Psoas muscle (tissue), 8 donors: ENCODE measurements around the gene GSG1L. TPM values are rescaled to one million over a fixed set of nuclear protein-coding genes. Genes with fewer than 3 reads are reported as not detected.

Experiments
- ATAC-seq, 4 donors: fragments of 200-7000 bp; cut with Tn5 transposase; one replicate each; pipeline ENCODE4 v1.9.1; 2020; ENCODE audit warnings: moderate library complexity in 3 of 4, mild to moderate bottlenecking in 2 of 4
- DNase-seq, 2 donors: peaks; one replicate each; pipeline ENCODE4 v3.0.0-alpha.2; 2020
- H3K27ac ChIP-seq: fragments of 200-600 bp; one replicate; pipeline ENCODE4 v1.8.0; 2022
- H3K27me3 ChIP-seq, 3 donors: fragments of 200-600 bp in 1 of 3; one replicate each; pipeline versions ENCODE4 v1.6.1 to v1.8.0; 2013 to 2022; ENCODE audit warnings: low read length in 2 of 3, mild to moderate bottlenecking in 2 of 3, moderate library complexity in 1 of 3; ENCODE audit not compliant: insufficient read depth in 3 of 3
- H3K36me3 ChIP-seq, 2 donors: fragments of 200-600 bp in 1 of 2; one replicate each; pipeline versions ENCODE4 v1.6.1 to v1.8.0; 2013 to 2022; ENCODE audit warnings: low read depth in 1 of 2, mild to moderate bottlenecking in 1 of 2, moderate library complexity in 1 of 2; ENCODE audit not compliant: insufficient read depth in 1 of 2
- H3K4me1 ChIP-seq: fragments of 200-600 bp; one replicate; pipeline ENCODE4 v1.8.0; 2022
- H3K4me3 ChIP-seq: fragments of 200-600 bp; one replicate; pipeline ENCODE4 v1.8.0; 2022; ENCODE audit warnings: mild to moderate bottlenecking
- H3K9me3 ChIP-seq: fragments of 200-600 bp; one replicate; pipeline ENCODE4 v1.8.0; 2022
- CTCF ChIP-seq: fragments of 200-600 bp; IDR thresholded peaks from one replicate; pipeline ENCODE4 v1.8.0; 2022; ENCODE audit warnings: antibody characterized with exemption
- WGBS, 3 donors: extraction: QIAGEN DNeasy Blood & Tissue Kit; methylation state at CpG; one replicate each; pipeline versions ENCODE4 v1.1.6 to v1.1.7; 2013; 5-methylcytosine and 5-hydroxymethylcytosine counted together
- intact Hi-C, 2 donors: fragments of 100-400 bp; cut with DNase I; formaldehyde crosslinking; loops; one replicate each; pipeline versions ENCODE4 v1.11.0 to v1.14.2; 2022
- polyA plus RNA-seq, 3 donors: library from polyadenylated mRNA; stranded (reverse); fragments of 200-250 nt; gene quantifications; one replicate each; pipeline ENCODE4 v1.2.3, GENCODE V29; 2013
- total RNA-seq, 4 donors: library from RNA; stranded (reverse); fragmentation: NEBNext Ultra II Directional in 2 of 4; extraction: Animal tissue kit (Norgen Biotek cat#: 25700) in 2 of 4; gene quantifications; one replicate each; pipeline versions ENCODE4 v1.2.1 to v1.2.4, GENCODE V29; 2021 to 2023
- donor health status: healthy with polysubstance abuse.
- donor health status: DM: no; HTN: no; CAD: no; lungs with moderate emphysema.
- donor health status: Bipolar disorder and iron deficiency.
- donor health status: healthy.
- donor health status: DM: yes; HTN: yes; CAD: no.
- donor health status: DM: no; HTN: no; CAD: no.
- donor health status: DM: no; HTN: no; CAD: no.
- donor health status: DM: yes; HTN: yes; CAD: no.

GSG1L gene
- total and polyA plus RNA-seq, 7 donors, result 0.04 to 0.17 (median 0.08) TPM; not detected in 2

- TF ChIP-seq CTCF, result no peak
- 81 to 95% (median 92%) methylated on average over 5 of the region's 5 CpGs for WGBS, 3 donors
- no peak overlapping the region for H3K4me3 ChIP-seq
- intact Hi-C loops, result no loop called here
- H3K4me1 ChIP-seq, result no peaks in the 10 kb centered on the region
- no peaks in the 10 kb centered on the region for H3K9me3 ChIP-seq
- no peaks in the 10 kb centered on the region for H3K27me3 ChIP-seq
- H3K27ac ChIP-seq, result no peak overlapping the region
- DNase-seq (no peak), ATAC-seq (no peak)
- H3K36me3 ChIP-seq, result peaks cover 0 to 17% of the 10 kb centered on the region in 2 donors
Observed at GRCh38 chr16:27742333-27742732, 321.2 kb downstream of the GSG1L start.

GRCh38 chr16:27740496-27741201, 322.9 kb downstream of the GSG1L start:
- Histone ChIP-seq H3K9me3 (no peaks in the 10 kb centered on the region), H3K36me3 (peaks cover 0 to 17% of the 10 kb centered on the region in 2 donors), H3K27ac (no peak overlapping the region), H3K27me3 (no peaks in the 10 kb centered on the region), H3K4me3 (no peak overlapping the region), H3K4me1 (no peaks in the 10 kb centered on the region)
- WGBS, 3 donors, result 81 to 84% (median 83%) methylated on average over 11 of the region's 11 CpGs
- intact Hi-C loops, result no loop called here
- no peak for TF ChIP-seq CTCF
- no peak for DNase-seq
- no peak for ATAC-seq

- Histone ChIP-seq H3K27me3 (no peaks in the 10 kb centered on the region), H3K4me3 (no peak overlapping the region), H3K4me1 (no peaks in the 10 kb centered on the region), H3K27ac (no peak overlapping the region), H3K36me3 (peaks cover 0 to 17% of the 10 kb centered on the region in 2 donors), H3K9me3 (no peaks in the 10 kb centered on the region)
- 90 to 94% (median 92%) methylated on average over 17 of the region's 17 CpGs for WGBS, 3 donors
- TF ChIP-seq CTCF, result no peak
- DNase-seq, result no peak
- intact Hi-C loops, result no loop called here
- no peak for ATAC-seq
Observed at GRCh38 chr16:27739606-27740357, 323.7 kb downstream of the GSG1L start.

- intact Hi-C loops, result no loop called here
Observed at GRCh38 chr16:27738596-27738995, 324.9 kb downstream of the GSG1L start.

More at GRCh38 chr16:27738596-27738995, 324.9 kb downstream of the GSG1L start:
- Histone ChIP-seq H3K9me3 (no peaks in the 10 kb centered on the region), H3K36me3 (peaks cover 0 to 17% of the 10 kb centered on the region in 2 donors), H3K27ac (no peak overlapping the region), H3K27me3 (no peaks in the 10 kb centered on the region), H3K4me3 (no peak overlapping the region), H3K4me1 (no peaks in the 10 kb centered on the region)
- WGBS, 3 donors, result 74 to 79% (median 79%) methylated on average over 11 of the region's 11 CpGs
- ATAC-seq (no peak), DNase-seq (peak in 1 of 2 donors; percentile 32)
- TF ChIP-seq CTCF, result no peak

Other genes starting within 250 kb of the GSG1L start
- 10 to 100 TPM; 24.5 to 44.2 (median 27.0) TPM for gene XPO6, start 148.3 kb upstream of the GSG1L start, total RNA-seq
- gene XPO6, start 148.3 kb upstream of the GSG1L start, polyA plus RNA-seq, result 10 to 100 TPM; 16.7 to 46.5 (median 26.4) TPM
- 10 to 100 TPM in 2 of 4 donors, 1 to 10 TPM in 2; 2.5 to 20.6 (median 9.2) TPM for gene SBK1, start 228.8 kb upstream of the GSG1L start, total RNA-seq
- 1 to 10 TPM; 1.3 to 5.3 (median 1.9) TPM for gene SBK1, start 228.8 kb upstream of the GSG1L start, polyA plus RNA-seq